Sigmoid colon (tissue), 7 donors: ENCODE data around the gene MID1. TPM values are rescaled to one million over a fixed set of nuclear protein-coding genes. Genes with fewer than 3 reads are reported as not detected.
A peak's percentile ranks its signal among the peaks of the same experiment; 100 is the strongest.

Experiments
- DNase-seq: peaks from one replicate; pipeline ENCODE4 v3.0.0-alpha.2; 2019
- H3K27ac ChIP-seq, 4 donors: fragments of 200-600 bp; sonication (generic); one replicate each; pipeline ENCODE4 v1.5.1; 2016 to 2019; ENCODE audit warnings: mild to moderate bottlenecking in 1 of 4
- H3K27me3 ChIP-seq, 3 donors: fragments of 200-600 bp; sonication (generic); one replicate each; pipeline ENCODE4 v1.5.1; 2019; ENCODE audit warnings: mild to moderate bottlenecking in 1 of 3
- H3K36me3 ChIP-seq, 4 donors: fragments of 200-600 bp; sonication (generic); one replicate each; pipeline ENCODE4 v1.5.1; 2016 to 2019
- H3K4me1 ChIP-seq, 4 donors: fragments of 200-600 bp; sonication (generic); one replicate each; pipeline ENCODE4 v1.5.1; 2017 to 2019
- H3K4me3 ChIP-seq, 4 donors: fragments of 200-600 bp; sonication (generic); one replicate each; pipeline ENCODE4 v1.5.1; 2017 to 2019; ENCODE audit warnings: mild to moderate bottlenecking in 2 of 4, moderate library complexity in 1 of 4
- H3K9me3 ChIP-seq, 4 donors: fragments of 200-600 bp in 3 of 4; sonication (generic) in 3 of 4; one replicate each; pipeline versions ENCODE4 v1.5.1 to v1.6.1; 2013 to 2019
- EP300 ChIP-seq, 4 donors: sonication (generic); formaldehyde crosslinking; IDR thresholded peaks; one replicate each; pipeline ENCODE4 v1.6.1; 2017; ENCODE audit warnings: antibody characterized with exemption in 4 of 4
- POLR2A ChIP-seq, 2 donors: fragments of 450-650 bp; IDR thresholded peaks; one replicate each; pipeline ENCODE4 v1.6.1; 2016; ENCODE audit warnings: antibody characterized with exemption in 2 of 2, mild to moderate bottlenecking in 2 of 2, moderate library complexity in 2 of 2
- POLR2AphosphoS5 ChIP-seq, 4 donors: sonication (generic); formaldehyde crosslinking; IDR thresholded peaks; one replicate each; pipeline ENCODE4 v1.6.1; 2017; ENCODE audit warnings: antibody characterized with exemption in 4 of 4
- WGBS, 2 donors: extraction: QIAGEN DNeasy Blood & Tissue Kit; methylation state at CpG; one replicate each; pipeline ENCODE4 v1.1.7; 2013; 5-methylcytosine and 5-hydroxymethylcytosine counted together
- intact Hi-C: fragments of 100-400 bp; cut with DNase I; formaldehyde crosslinking; loops from one replicate; pipeline ENCODE4 v1.15.1; 2023
- polyA plus RNA-seq, 3 donors: library from polyadenylated mRNA; stranded (reverse); fragments of 200-250 nt; gene quantifications; one replicate each; pipeline ENCODE4 v1.2.3, GENCODE V29; 2013
- total RNA-seq, 4 donors: library from RNA; depleted of rRNA; stranded (reverse); fragments of >200 nt; gene quantifications; one replicate each; pipeline ENCODE4 v1.1.0, GENCODE V29; 2016
- TF ChIP-seq, protein P1 (sequence below), 4 experiments: fragments of 450-650 bp in 3 of 4; fragments of 200-600 bp in 1 of 4; IDR thresholded peaks; one replicate each; pipeline ENCODE4 v1.5.1; 2016 to 2019; ENCODE audit warnings: antibody characterized with exemption in 4 of 4, mild to moderate bottlenecking in 3 of 4, moderate library complexity in 2 of 4
- donor health status: healthy with polysubstance abuse.
- donor health status: Bipolar disorder and iron deficiency.
- donor health status: healthy.

Gene MID1
- total and polyA plus RNA-seq, 7 donors: 3.2 to 77.5 (median 34.6) TPM

- DNase-seq: peak; percentile 59
- peak overlapping the region; percentile 14 to 65 (median 46) for H3K27ac ChIP-seq
These were observed 134.0 kb downstream of the MID1 start for GRCh38 chrX:10486373-10486772.

GRCh38 chrX:10485326-10485725 lies 135.1 kb downstream of the MID1 start:
- TF ChIP-seq, protein P1, sequence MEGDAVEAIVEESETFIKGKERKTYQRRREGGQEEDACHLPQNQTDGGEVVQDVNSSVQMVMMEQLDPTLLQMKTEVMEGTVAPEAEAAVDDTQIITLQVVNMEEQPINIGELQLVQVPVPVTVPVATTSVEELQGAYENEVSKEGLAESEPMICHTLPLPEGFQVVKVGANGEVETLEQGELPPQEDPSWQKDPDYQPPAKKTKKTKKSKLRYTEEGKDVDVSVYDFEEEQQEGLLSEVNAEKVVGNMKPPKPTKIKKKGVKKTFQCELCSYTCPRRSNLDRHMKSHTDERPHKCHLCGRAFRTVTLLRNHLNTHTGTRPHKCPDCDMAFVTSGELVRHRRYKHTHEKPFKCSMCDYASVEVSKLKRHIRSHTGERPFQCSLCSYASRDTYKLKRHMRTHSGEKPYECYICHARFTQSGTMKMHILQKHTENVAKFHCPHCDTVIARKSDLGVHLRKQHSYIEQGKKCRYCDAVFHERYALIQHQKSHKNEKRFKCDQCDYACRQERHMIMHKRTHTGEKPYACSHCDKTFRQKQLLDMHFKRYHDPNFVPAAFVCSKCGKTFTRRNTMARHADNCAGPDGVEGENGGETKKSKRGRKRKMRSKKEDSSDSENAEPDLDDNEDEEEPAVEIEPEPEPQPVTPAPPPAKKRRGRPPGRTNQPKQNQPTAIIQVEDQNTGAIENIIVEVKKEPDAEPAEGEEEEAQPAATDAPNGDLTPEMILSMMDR (IDR thresholded peaks at IDR 0.05): no peak
- TF ChIP-seq POLR2AphosphoS5 (IDR thresholded peaks at IDR 0.05) (no peak), EP300 (IDR thresholded peaks at IDR 0.05) (no peak), POLR2A (IDR thresholded peaks at IDR 0.05) (no peak)
- WGBS, 2 donors: 86 to 88% methylated on average over 3 of the region's 3 CpGs
- Histone ChIP-seq H3K36me3 (no peaks in the 10 kb centered on the region), H3K4me3 (no peak overlapping the region), H3K27me3 (no peaks in the 10 kb centered on the region), H3K9me3 (no peaks in the 10 kb centered on the region), H3K4me1 (peaks cover 0 to 32% (median 8%) of the 10 kb centered on the region in 4 donors), H3K27ac (peak overlapping the region in 2 of 4 donors; percentile 65)
- DNase-seq: no peak
- intact Hi-C loops: no loop called here

More at GRCh38 chrX:10486373-10486772, 134.0 kb downstream of the MID1 start:
- no peaks in the 10 kb centered on the region for H3K27me3 ChIP-seq
- intact Hi-C loops: no loop called here
- H3K4me3 ChIP-seq: no peak overlapping the region
- H3K36me3 ChIP-seq: no peaks in the 10 kb centered on the region
- TF ChIP-seq POLR2AphosphoS5 (IDR thresholded peaks at IDR 0.05) (no peak), POLR2A (IDR thresholded peaks at IDR 0.05) (no peak)
- H3K9me3 ChIP-seq: no peaks in the 10 kb centered on the region
- WGBS, 2 donors: 77 to 84% methylated on average over 3 of the region's 3 CpGs
- H3K4me1 ChIP-seq: peaks cover 0 to 32% (median 8%) of the 10 kb centered on the region in 4 donors

- Histone ChIP-seq H3K27me3 (no peaks in the 10 kb centered on the region), H3K9me3 (no peaks in the 10 kb centered on the region), H3K27ac (peak overlapping the region in 3 of 4 donors; percentile 6 to 65 (median 65)), H3K4me1 (peaks cover 0 to 32% (median 8%) of the 10 kb centered on the region in 4 donors), H3K4me3 (no peak overlapping the region), H3K36me3 (peaks cover 0 to 5% (median under 1%) of the 10 kb centered on the region in 4 donors)
- WGBS, 2 donors: 90 to 96% methylated on average over 7 of the region's 7 CpGs
- TF ChIP-seq POLR2AphosphoS5 (IDR thresholded peaks at IDR 0.05) (no peak), EP300 (IDR thresholded peaks at IDR 0.05) (no peak), POLR2A (IDR thresholded peaks at IDR 0.05) (no peak)
- TF ChIP-seq, protein P1 (IDR thresholded peaks at IDR 0.05): no peak
- DNase-seq: no peak
- intact Hi-C loops: no loop called here
These were observed 135.6 kb downstream of the MID1 start for GRCh38 chrX:10484683-10485247.

DNA sequence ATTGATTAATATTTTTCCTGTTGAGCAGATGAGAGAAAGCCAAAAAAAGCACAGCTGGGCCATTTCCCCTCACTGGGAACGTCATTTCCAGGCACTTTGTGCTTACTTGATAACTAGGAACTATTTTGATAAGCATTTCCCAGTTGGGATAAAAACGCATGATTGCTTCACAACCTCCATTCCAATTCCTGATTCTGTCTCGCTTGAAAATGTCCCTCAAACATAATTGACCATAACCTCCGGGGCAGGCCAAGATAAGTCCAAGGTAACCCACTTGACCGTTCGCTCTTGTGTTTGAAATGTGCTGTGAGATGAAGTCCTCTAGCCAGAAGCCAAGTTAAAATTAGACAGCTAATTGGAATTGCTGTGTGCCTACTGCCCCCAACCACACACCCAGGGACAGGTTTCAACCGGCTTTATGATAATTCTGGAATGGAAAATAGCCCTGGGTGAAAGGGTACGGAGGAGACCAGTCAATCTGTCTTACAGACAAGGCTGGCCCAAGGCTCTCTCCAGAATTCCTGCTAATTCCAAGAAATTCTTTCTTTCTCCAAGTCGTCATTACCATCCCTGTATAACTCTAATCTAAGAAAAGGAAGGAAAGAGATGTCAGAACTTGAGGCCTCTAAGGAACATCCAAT lies 137.1 kb downstream of the MID1 start:
- H3K4me1 ChIP-seq: peaks cover 0 to 32% (median 8%) of the 10 kb centered on the region in 4 donors
- DNase-seq: no peak
- TF ChIP-seq, protein P1 (IDR thresholded peaks at IDR 0.05): no peak
- TF ChIP-seq EP300 (IDR thresholded peaks at IDR 0.05) (peak in 1 of 4 donors; percentile 6), POLR2AphosphoS5 (IDR thresholded peaks at IDR 0.05) (peak in 2 of 4 donors; percentile 13 to 16)
- intact Hi-C loops: no loop called here
- peak overlapping the region; percentile 26 to 65 (median 60) for H3K27ac ChIP-seq
- H3K27me3 ChIP-seq: no peaks in the 10 kb centered on the region
- no peak overlapping the region for H3K4me3 ChIP-seq
- peaks cover 0 to 7% (median 2%) of the 10 kb centered on the region in 4 donors for H3K36me3 ChIP-seq
- H3K9me3 ChIP-seq: no peaks in the 10 kb centered on the region
- WGBS, 2 donors: 84 to 91% methylated on average over 9 of the region's 9 CpGs

DNA sequence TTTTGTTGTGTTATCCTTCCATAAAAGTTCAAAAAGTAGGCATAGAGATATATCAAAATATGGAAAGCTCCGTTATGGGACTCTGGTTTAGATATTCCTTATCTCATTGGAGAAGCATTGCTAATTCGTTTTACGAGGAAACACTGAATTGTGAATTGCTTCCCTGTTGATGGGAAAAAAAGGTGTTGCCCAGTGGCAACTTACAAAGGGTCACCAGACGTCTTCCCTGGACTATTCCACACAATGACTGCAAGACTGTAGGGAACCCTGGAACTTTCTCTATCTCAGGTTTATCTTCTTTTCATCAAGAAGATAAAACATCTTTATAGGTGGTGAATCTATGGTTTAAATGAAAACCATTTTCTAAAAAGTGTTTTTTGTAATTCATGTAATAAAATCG lies 137.7 kb downstream of the MID1 start:
- intact Hi-C loops: no loop called here
- no peaks in the 10 kb centered on the region for H3K27me3 ChIP-seq
- no peak for DNase-seq
- H3K9me3 ChIP-seq: no peaks in the 10 kb centered on the region
- H3K36me3 ChIP-seq: peaks cover 0 to 7% (median 2%) of the 10 kb centered on the region in 4 donors
- H3K4me3 ChIP-seq: no peak overlapping the region
- H3K4me1 ChIP-seq: peaks cover 0 to 32% (median 8%) of the 10 kb centered on the region in 4 donors
- TF ChIP-seq POLR2AphosphoS5 (IDR thresholded peaks at IDR 0.05) (no peak), POLR2A (IDR thresholded peaks at IDR 0.05) (no peak), EP300 (IDR thresholded peaks at IDR 0.05) (no peak)
- TF ChIP-seq, protein P1 (IDR thresholded peaks at IDR 0.05): no peak
- peak overlapping the region in 3 of 4 donors; percentile 55 to 65 (median 65) for H3K27ac ChIP-seq
- WGBS, 2 donors: 74 to 84% methylated on average over 5 of the region's 5 CpGs
